Epithelial cell of prostate (primary cell): ENCODE results near the gene SH3RF3.
"Not testable (repeated sequence)": the region's sequence is repeated elsewhere in the genome, so short reads cannot be mapped to it uniquely, and the experiment has no call there.

Experiments
- DNase-seq: peaks from one replicate; pipeline ENCODE4 v3.0.0-alpha.2; 2011; ENCODE audit warnings: low read depth, low spot score
- H3K27ac ChIP-seq: fragments of 450-650 bp; 2 replicates; pipeline ENCODE4 v1.5.1; 2017; ENCODE audit warnings: mild to moderate bottlenecking

SH3RF3 gene

DNA sequence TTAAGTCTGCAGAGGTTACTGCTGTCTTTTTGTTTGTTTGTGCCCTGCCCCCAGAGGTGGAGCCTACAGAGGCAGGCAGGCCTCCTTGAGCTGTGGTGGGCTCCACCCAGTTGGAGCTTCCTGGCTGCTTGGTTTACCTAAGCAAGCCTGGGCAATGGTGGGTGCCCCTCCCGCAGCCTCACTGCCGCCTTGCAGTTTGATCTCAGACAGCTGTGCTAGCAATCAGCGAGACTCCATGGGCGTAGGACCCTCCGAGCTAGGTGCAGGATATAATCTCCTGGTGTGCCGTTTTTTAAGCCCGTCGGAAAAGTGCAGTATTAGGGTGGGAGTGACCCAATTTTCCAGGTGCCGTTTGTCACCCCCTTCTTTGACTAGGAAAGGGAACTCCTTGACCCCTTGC lies 11.8 kb upstream of the SH3RF3 start:
- not testable (repeated sequence) for H3K27ac ChIP-seq, DNase-seq

DNA sequence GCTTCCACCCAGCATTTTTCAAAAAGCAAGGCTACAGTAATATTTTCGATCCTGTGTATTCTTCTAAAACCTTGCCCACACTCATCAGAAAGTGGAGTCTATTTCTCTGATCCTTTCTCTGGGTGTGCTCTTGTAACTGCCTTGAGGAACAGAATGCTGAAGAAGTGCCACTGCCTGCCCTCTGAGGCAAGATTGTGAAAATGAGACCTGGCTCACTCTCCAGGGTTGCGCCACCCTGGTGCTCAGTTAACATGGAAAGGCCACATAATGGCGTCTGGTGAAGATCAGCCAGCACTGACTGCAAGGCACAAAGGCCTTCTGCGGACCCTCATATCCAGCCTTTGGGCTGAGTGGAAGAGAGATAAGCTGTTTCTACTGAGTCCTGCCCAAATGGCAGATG lies 11.2 kb upstream of the SH3RF3 start:
- H3K27ac ChIP-seq, result no peak overlapping the region
- DNase-seq, result no peak

DNA sequence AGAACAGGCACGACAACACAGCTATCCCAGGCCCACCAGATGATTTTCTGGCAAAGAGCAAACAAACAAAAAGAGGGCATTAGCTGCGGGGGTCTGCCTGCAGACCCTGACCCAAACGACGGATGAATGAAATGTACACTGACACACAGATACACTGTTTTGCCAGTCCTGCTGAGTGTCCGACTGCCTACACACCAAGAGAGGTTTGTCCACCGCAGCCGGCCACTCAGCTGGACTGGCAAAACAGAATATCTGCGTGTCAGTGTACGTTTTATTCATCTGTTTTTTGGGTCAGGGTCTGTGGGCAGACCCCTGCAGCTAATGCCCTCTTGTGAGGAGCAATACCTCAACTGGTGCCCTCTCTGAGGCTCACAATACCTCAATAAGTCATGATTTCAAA lies 10.7 kb upstream of the SH3RF3 start:
- no peak overlapping the region for H3K27ac ChIP-seq
- no peak for DNase-seq

DNA sequence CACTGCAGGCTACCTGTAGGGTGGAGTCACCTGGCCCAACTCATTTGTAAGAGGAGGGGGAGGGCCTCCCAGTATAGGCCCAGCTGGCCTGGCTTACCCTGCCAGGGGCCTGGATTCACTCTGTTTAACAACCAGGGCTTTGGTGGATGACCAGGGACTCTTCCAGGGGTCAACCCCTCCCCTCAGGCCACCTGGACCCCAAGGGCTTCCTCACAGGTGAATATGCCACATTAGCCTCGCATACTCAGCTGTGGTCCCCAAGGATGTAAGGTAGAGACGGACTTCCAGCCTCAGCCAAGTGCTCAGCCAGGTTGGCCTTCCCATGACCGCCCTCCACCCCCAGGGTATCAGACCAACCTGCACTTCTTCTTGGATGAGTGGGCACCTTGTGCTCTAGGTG lies 8.8 kb upstream of the SH3RF3 start:
- no peak for DNase-seq
- no peak overlapping the region for H3K27ac ChIP-seq

GRCh38 chr2:109120686-109121085 lies 8.3 kb upstream of the SH3RF3 start:
- not testable (repeated sequence) for H3K27ac ChIP-seq, DNase-seq

GRCh38 chr2:109123586-109124201 lies 5.3 kb upstream of the SH3RF3 start:
- DNase-seq, result no peak
- no peak overlapping the region for H3K27ac ChIP-seq

DNA sequence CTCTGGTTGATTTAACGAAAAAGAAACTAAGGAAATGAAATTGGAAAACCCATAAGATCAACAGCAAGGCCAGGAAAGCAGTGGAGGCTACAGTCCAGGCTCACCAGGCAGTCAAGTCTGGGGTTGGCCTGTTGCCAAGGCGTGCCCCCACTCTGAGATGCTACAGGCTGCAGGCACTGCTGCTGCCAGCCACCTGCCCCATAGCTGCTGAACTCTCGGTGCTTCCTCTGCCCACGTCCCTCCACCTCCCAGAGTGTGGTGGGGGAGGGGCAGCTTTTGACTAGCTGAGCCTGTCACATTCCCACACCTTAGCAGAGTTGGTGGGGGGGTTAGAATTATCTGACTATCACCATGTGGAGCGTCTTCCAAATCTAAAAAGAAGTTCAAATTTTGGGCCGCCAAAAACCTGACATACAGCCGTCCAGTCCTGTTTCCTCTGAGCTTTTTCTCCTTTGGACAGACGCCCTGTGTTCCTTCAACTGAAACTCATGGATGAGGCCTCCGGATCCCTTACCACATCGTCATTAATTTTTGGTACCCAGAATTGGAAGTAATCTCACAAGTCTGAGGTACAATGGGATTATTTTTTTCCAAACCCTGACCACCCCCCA lies 3.9 kb upstream of the SH3RF3 start:
- H3K27ac ChIP-seq, result peak overlapping the region; percentile 42
- no peak for DNase-seq

GRCh38 chr2:109125593-109126500 lies 3.2 kb upstream of the SH3RF3 start:
- DNase-seq, result peak; percentile 37
- H3K27ac ChIP-seq, result peak overlapping the region; percentile 42

DNA sequence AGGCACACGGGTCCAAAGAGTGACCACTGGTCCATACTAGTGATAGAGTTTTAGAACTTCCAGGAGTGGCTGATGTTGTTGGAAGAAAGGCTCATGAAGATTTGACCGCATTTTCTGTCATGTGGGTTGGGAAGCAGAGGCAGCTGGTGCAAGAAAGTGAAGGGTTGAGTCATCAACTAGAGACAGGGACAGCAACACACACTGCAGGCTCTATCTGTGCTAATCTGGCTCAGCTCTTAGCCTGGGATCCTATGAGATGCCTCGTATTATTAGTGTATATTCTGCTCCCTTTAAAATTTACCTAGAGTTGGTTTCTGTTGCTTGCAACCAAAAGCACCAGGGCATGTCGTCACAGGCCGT lies 2.5 kb upstream of the SH3RF3 start:
- no peak for DNase-seq

GRCh38 chr2:109127556-109127955 lies 1.4 kb upstream of the SH3RF3 start:
- H3K27ac ChIP-seq, result no peak overlapping the region

More for the DNA sequence above, 2.5 kb upstream of the SH3RF3 start:
- H3K27ac ChIP-seq, result peak overlapping the region; percentile 42

GRCh38 chr2:109128048-109128615 lies 873 bp upstream of the SH3RF3 start:
- H3K27ac ChIP-seq, result no peak overlapping the region

More at GRCh38 chr2:109127556-109127955, 1.4 kb upstream of the SH3RF3 start:
- DNase-seq, result no peak

GRCh38 chr2:109129356-109129920 lies 433 bp downstream of the SH3RF3 start:
- DNase-seq, result no peak
- H3K27ac ChIP-seq, result no peak overlapping the region

More at GRCh38 chr2:109128048-109128615, 873 bp upstream of the SH3RF3 start:
- DNase-seq, result no peak

- no peak overlapping the region for H3K27ac ChIP-seq
- no peak for DNase-seq
These were observed 1.1 kb downstream of the SH3RF3 start for GRCh38 chr2:109129921-109130722.

GRCh38 chr2:109130723-109130995 lies 1.7 kb downstream of the SH3RF3 start:
- no peak for DNase-seq
- H3K27ac ChIP-seq, result no peak overlapping the region

- no peak for DNase-seq
- H3K27ac ChIP-seq, result no peak overlapping the region
These were observed 2.8 kb downstream of the SH3RF3 start for GRCh38 chr2:109131777-109132176.

DNA sequence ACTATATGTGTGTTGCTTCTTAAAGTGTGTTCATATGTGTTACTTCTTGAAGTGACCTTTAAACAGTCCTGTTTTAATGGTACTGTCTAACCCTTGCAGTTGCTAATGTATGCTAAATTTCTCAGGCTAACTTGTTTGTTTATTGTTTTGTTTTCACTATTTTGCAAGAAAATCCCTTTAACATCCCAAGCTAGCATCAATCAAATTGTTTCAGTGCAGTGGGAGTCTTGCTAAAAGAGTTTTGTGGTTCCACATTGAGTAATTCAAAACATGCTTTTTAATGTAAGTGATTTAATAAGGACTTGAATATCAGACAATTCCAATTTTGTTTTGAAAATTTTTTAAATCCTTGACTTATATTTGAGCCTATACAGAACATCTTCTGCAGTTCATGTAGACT lies 3.6 kb downstream of the SH3RF3 start:
- DNase-seq, result no peak

DNA sequence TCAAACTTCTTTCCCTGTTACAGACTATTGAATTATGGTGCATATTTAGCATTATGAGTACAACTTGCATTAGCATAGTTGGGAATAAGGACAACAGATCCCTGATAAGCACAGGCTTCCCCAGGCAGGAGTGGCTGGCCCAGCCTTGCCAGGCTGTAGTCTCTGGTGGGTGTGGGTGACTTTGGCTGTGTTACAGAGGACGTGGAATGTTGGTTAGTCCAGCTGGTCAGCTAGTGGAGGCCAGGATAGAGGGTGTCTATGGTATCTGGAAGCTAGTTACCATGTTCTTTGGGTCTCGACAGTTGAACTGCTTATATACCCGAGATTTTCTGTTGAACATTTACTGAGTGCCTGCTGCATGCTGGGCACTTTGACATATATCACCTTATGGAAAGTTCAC lies 4.7 kb downstream of the SH3RF3 start:
- H3K27ac ChIP-seq, result no peak overlapping the region
- no peak for DNase-seq

More for the DNA sequence above, 3.6 kb downstream of the SH3RF3 start:
- no peak overlapping the region for H3K27ac ChIP-seq

DNA sequence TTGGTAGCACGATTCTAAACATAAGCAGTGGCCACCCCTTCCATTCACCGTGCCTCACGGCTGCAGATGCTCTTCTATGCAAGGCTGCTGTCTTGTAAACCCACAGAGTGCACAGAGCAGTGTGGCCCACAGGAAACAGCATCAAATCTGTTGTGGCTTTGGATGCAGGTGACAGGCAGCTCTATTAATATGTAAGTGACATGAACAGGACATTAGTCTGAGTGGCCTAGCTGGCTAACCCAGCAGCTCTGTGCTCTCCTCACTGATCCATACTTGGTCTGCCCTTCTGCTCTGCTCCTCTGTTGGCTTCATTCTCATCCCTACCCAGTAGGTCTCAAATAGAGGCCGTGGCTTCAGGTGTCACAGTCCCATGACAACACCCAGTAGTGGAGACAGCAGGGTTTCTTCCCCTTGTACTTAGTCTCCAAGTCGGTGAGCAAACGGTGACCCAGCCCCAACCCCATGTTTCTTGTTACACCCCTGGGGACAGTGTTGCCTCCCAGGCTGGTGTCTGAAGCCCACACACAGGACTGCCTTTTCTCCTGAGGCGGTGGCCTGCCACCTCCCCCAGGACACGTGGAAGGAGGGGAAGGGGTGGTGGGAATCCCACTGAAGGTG lies 5.8 kb downstream of the SH3RF3 start:
- no peak overlapping the region for H3K27ac ChIP-seq
- no peak for DNase-seq

DNA sequence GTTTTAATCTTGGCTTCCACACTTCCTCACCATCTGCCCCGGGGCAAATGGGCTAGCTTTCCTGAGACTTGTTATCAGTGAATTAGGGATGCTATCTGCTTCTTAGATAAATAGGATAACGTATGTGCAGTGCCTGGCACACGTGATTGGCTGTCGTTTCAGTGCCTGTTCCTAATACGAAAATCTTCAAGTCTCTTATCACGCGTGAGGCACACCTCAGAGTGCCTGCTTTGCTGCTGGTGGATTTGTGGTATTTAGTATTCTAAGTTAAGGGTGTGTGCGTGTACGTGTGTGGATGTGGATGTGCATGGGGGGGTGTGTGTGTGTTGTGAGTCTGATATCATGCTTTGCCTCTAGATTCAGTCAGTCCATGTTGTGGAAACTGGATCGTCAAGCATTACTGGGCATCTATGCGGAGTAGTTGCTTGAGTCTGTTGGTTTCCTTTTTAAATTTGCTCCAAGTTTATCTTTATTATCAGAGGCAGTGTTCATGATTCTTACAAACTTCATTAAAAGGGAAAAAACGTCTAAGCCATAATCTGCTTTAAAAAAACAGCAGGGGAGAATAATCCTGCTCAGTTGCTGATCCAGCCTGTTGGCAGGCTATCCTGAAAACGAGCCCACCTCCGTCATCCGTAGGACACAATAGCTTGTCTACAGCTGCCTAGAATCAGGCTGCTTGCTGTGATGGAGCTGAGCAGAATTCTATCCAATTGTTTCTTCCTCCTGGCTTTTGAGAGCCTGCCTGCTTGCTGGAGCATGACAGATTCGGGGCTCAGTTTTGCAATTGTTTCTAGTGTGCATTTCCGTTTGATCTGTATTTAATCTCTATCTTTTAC lies 6.6 kb downstream of the SH3RF3 start:
- no peak for DNase-seq
- H3K27ac ChIP-seq, result no peak overlapping the region
